MM.1S (cell line): ENCODE results near the gene DIP2B.

Experiments used
- DNase-seq: peaks from one replicate; pipeline ENCODE4 v3.0.0-alpha.2; 2015
- H2AFZ ChIP-seq: fragments of 300-600 bp; sonication (generic); 2 replicates; pipeline ENCODE4 v1.6.0; 2016; ENCODE audit warnings: antibody characterized with exemption, low read length
- H3F3A ChIP-seq: fragments of 300-600 bp; sonication (generic); 2 replicates; pipeline ENCODE4 v1.6.1; 2016; ENCODE audit warnings: mild to moderate bottlenecking, antibody characterized with exemption, low read length, moderate library complexity, mixed read lengths; ENCODE audit not compliant: insufficient read depth
- H3K27ac ChIP-seq: fragments of 300-600 bp; sonication (generic); 2 replicates; pipeline ENCODE4 v1.5.1; 2016; ENCODE audit warnings: mild to moderate bottlenecking, low read length
- H3K27me3 ChIP-seq: fragments of 300-600 bp; sonication (generic); replicated peaks from 2 replicates; pipeline ENCODE4 v1.6.0; 2016; ENCODE audit warnings: low read length; ENCODE audit not compliant: insufficient read depth
- H3K36me3 ChIP-seq: fragments of 300-600 bp; sonication (generic); replicated peaks from 2 replicates; pipeline ENCODE4 v1.6.1; 2016; ENCODE audit warnings: mild to moderate bottlenecking, low read length, mixed read lengths; ENCODE audit not compliant: insufficient read depth
- H3K4me1 ChIP-seq: fragments of 300-600 bp; sonication (generic); 2 replicates; pipeline ENCODE4 v1.6.1; 2016; ENCODE audit warnings: low read length, mixed read lengths
- H3K4me2 ChIP-seq: fragments of 300-600 bp; sonication (generic); 2 replicates; pipeline ENCODE4 v1.6.0; 2016; ENCODE audit warnings: low read depth, low read length
- H3K4me3 ChIP-seq: fragments of 300-600 bp; sonication (generic); 2 replicates; pipeline ENCODE4 v1.5.1; 2016; ENCODE audit warnings: low read length, mixed read lengths
- H3K79me2 ChIP-seq: fragments of 300-600 bp; sonication (generic); 2 replicates; pipeline ENCODE4 v1.6.1; 2016; ENCODE audit warnings: mixed run types, low read length, mixed read lengths
- H3K9ac ChIP-seq: fragments of 300-600 bp; sonication (generic); 2 replicates; pipeline ENCODE4 v1.6.1; 2016; ENCODE audit warnings: low read length, mixed read lengths
- H3K9me2 ChIP-seq: fragments of 300-600 bp; sonication (generic); replicated peaks from 2 replicates; pipeline ENCODE4 v1.6.1; 2016; ENCODE audit warnings: mild to moderate bottlenecking, low read length, mixed read lengths; ENCODE audit not compliant: insufficient read depth
- H3K9me3 ChIP-seq: fragments of 300-600 bp; sonication (generic); replicated peaks from 2 replicates; pipeline ENCODE4 v1.6.1; 2016; ENCODE audit warnings: mild to moderate bottlenecking, low read length, mixed read lengths; ENCODE audit not compliant: insufficient read depth
- H4K20me1 ChIP-seq: fragments of 300-600 bp; sonication (generic); 2 replicates; pipeline ENCODE4 v1.6.1; 2016; ENCODE audit warnings: mild to moderate bottlenecking, low read length, moderate library complexity, mixed read lengths; ENCODE audit not compliant: insufficient read depth
- CTCF ChIP-seq: fragments of 300-600 bp; sonication (generic); IDR thresholded peaks from 2 replicates; pipeline ENCODE4 v1.5.1; 2016; ENCODE audit warnings: antibody characterized with exemption, low read length, mixed read lengths
- EZH2 ChIP-seq: fragments of 300-600 bp; sonication (generic); optimal IDR thresholded peaks from 2 replicates; pipeline ENCODE3; 2017; ENCODE audit warnings: low read depth, mild to moderate bottlenecking, antibody characterized with exemption, low read length, mixed read lengths
- EZH2phosphoT487 ChIP-seq: fragments of 300-600 bp; sonication (generic); IDR thresholded peaks from 2 replicates; pipeline ENCODE4 v1.6.1; 2018; ENCODE audit warnings: antibody characterized with exemption, low read length

The DIP2B gene

GRCh38 chr12:50626026-50626425 is 121.2 kb downstream of the DIP2B start:
- Histone ChIP-seq H3K4me2 (no peak overlapping the region), H3F3A (no peaks in the 10 kb centered on the region), H3K27me3 (no peaks in the 10 kb centered on the region), H4K20me1 (no peaks in the 10 kb centered on the region), H3K36me3 (no peaks in the 10 kb centered on the region), H2AFZ (no peak overlapping the region), H3K9me2 (no peaks in the 10 kb centered on the region), H3K9me3 (no peaks in the 10 kb centered on the region), H3K4me1 (no peaks in the 10 kb centered on the region), H3K27ac (no peak overlapping the region), H3K79me2 (no peaks in the 10 kb centered on the region), H3K4me3 (no peak overlapping the region), H3K9ac (no peak overlapping the region)
- DNase-seq = no peak
- TF ChIP-seq EZH2 (no peak), EZH2phosphoT487 (no peak), CTCF (no peak)

GRCh38 chr12:50627491-50627890 is 122.7 kb downstream of the DIP2B start:
- H3K27me3 ChIP-seq = no peaks in the 10 kb centered on the region

GRCh38 chr12:50628394-50628793 is 123.6 kb downstream of the DIP2B start:
- H3K9ac ChIP-seq = no peak overlapping the region
- no peaks in the 10 kb centered on the region for H3K4me1 ChIP-seq
- H3K36me3 ChIP-seq = no peaks in the 10 kb centered on the region
- no peaks in the 10 kb centered on the region for H3F3A ChIP-seq
- no peak overlapping the region for H3K4me2 ChIP-seq
- no peak overlapping the region for H3K27ac ChIP-seq
- H2AFZ ChIP-seq = no peak overlapping the region
- no peaks in the 10 kb centered on the region for H3K79me2 ChIP-seq
- TF ChIP-seq CTCF (no peak), EZH2phosphoT487 (no peak), EZH2 (no peak)
- no peaks in the 10 kb centered on the region for H3K27me3 ChIP-seq
- no peak overlapping the region for H3K4me3 ChIP-seq
- H3K9me2 ChIP-seq = no peaks in the 10 kb centered on the region
- no peaks in the 10 kb centered on the region for H3K9me3 ChIP-seq
- H4K20me1 ChIP-seq = no peaks in the 10 kb centered on the region
- no peak for DNase-seq

More at GRCh38 chr12:50627491-50627890, 122.7 kb downstream of the DIP2B start:
- TF ChIP-seq EZH2 = no peak
- no peak for TF ChIP-seq CTCF
- TF ChIP-seq EZH2phosphoT487 = no peak
- Histone ChIP-seq H3K4me1 (no peaks in the 10 kb centered on the region), H3K79me2 (no peaks in the 10 kb centered on the region), H3F3A (no peaks in the 10 kb centered on the region), H3K9me3 (no peaks in the 10 kb centered on the region), H3K9ac (no peak overlapping the region), H4K20me1 (no peaks in the 10 kb centered on the region), H3K36me3 (no peaks in the 10 kb centered on the region), H3K9me2 (no peaks in the 10 kb centered on the region), H3K27ac (no peak overlapping the region), H3K4me2 (no peak overlapping the region), H3K4me3 (no peak overlapping the region), H2AFZ (no peak overlapping the region)
- DNase-seq = no peak

GRCh38 chr12:50633955-50634354 is 129.2 kb downstream of the DIP2B start:
- TF ChIP-seq EZH2 = no peak
- no peak for TF ChIP-seq EZH2phosphoT487
- no peak for TF ChIP-seq CTCF
- H3K9ac ChIP-seq = no peak overlapping the region
- no peaks in the 10 kb centered on the region for H3K27me3 ChIP-seq
- H4K20me1 ChIP-seq = no peaks in the 10 kb centered on the region; the same call in 1 of the 2 replicates
- no peaks in the 10 kb centered on the region for H3K9me2 ChIP-seq
- no peaks in the 10 kb centered on the region for H3K9me3 ChIP-seq
- H3K36me3 ChIP-seq = no peaks in the 10 kb centered on the region
- no peak overlapping the region for H2AFZ ChIP-seq
- no peak for DNase-seq
- H3K79me2 ChIP-seq = no peaks in the 10 kb centered on the region
- no peak overlapping the region for H3K4me2 ChIP-seq
- H3K4me3 ChIP-seq = no peak overlapping the region
- no peaks in the 10 kb centered on the region for H3F3A ChIP-seq
- peaks cover 4% of the 10 kb centered on the region; the same call in 1 of the 2 replicates for H3K4me1 ChIP-seq
- no peak overlapping the region for H3K27ac ChIP-seq
